Measurements from ENCODE around the gene ITGAV. TPM values are rescaled to one million over a fixed set of nuclear protein-coding genes. Genes with fewer than 3 reads are reported as not detected.

ITGAV gene
- total RNA-seq, 1 experiment from 2014 or later = 26.9 TPM

GRCh38 chr2:186560254-186560653 is 29.6 kb upstream of the ITGAV start:
- Histone ChIP-seq H2BK20ac (ENCODE audit: low read depth, low read length, poor library complexity, severe bottlenecking) (no peak overlapping the region), H3T11ph (ENCODE audit: low read length) (no peak overlapping the region), H2BK5ac (ENCODE audit: insufficient read length, low read length) (no peak overlapping the region), H3K4me2 (ENCODE audit: insufficient read depth, insufficient read length, low read length) (no peak overlapping the region), H3K27me3 (ENCODE audit: insufficient read depth, low read length) (no peaks in the 10 kb centered on the region), H3K4me1 (ENCODE audit: insufficient read depth, low read length) (no peaks in the 10 kb centered on the region), H2AK5ac (ENCODE audit: insufficient read length, low read length) (no peak overlapping the region), H4K91ac (ENCODE audit: insufficient read length, low read depth, low read length) (no peak overlapping the region), H4K20me1 (ENCODE audit: control insufficient read depth, insufficient read depth, insufficient read length) (no peaks in the 10 kb centered on the region), H3K79me2 (ENCODE audit: insufficient read depth, low read length) (no peaks in the 10 kb centered on the region), H3K4ac (ENCODE audit: low read depth, low read length) (no peak overlapping the region), H3K18ac (ENCODE audit: insufficient read length, low read depth, low read length) (no peak overlapping the region), H4K8ac (replicated peaks; ENCODE audit: insufficient read length, low read depth, low read length) (no peak overlapping the region), H3K14ac (ENCODE audit: insufficient read depth, low read length) (no peak overlapping the region), H3K27ac (ENCODE audit: insufficient read length, low read depth, low read length) (no peak overlapping the region), H3K9ac (ENCODE audit: extremely low read depth, insufficient read length, low read length) (no peak overlapping the region), H3K9me3 (ENCODE audit: control insufficient read depth, low read depth, low read length) (no peaks in the 10 kb centered on the region), H2BK12ac (ENCODE audit: insufficient read length, low read depth, low read length) (no peak overlapping the region), H2BK120ac (ENCODE audit: low read depth, low read length, poor library complexity, severe bottlenecking) (no peak overlapping the region), H3K56ac (ENCODE audit: insufficient read length, low read depth, low read length) (no peak overlapping the region), H4K5ac (ENCODE audit: insufficient read length, low read depth, low read length) (no peak overlapping the region), H3K23me2 (ENCODE audit: insufficient read length, low read depth, low read length, poor library complexity, severe bottlenecking) (no peaks in the 10 kb centered on the region), H2BK15ac (ENCODE audit: low read depth, low read length) (no peak overlapping the region), H3K23ac (ENCODE audit: insufficient read length, low read depth, low read length) (no peak overlapping the region), H3K79me1 (ENCODE audit: insufficient read depth, low read depth, low read length, poor library complexity, severe bottlenecking) (no peaks in the 10 kb centered on the region), H2AFZ (ENCODE audit: low read length) (no peak overlapping the region)
- Mint-ChIP-seq H3K27me3 (ENCODE audit: low read depth) (no peaks in the 10 kb centered on the region), H3K4me3 (no peak overlapping the region), H3K9me3 (peaks cover 6 to 8% of the 10 kb centered on the region in 2 experiments; a peak in 4 of 5 replicates), H3K27ac (no peak overlapping the region), H3K4me1 (no peaks in the 10 kb centered on the region), H3K36me3 (ENCODE audit: insufficient read depth in 1 of 3, low read depth in 3 of 3) (peaks cover 0 to 8% (median 5%) of the 10 kb centered on the region in 3 experiments; a peak in 5 of 7 replicates)
- no CpG with 5 or more reads among the region's 3 CpGs for WGBS (ENCODE audit: extremely low coverage, insufficient read length, low lambda C conversion rate)
- no peak for DNase-seq
- TF ChIP-seq CTCF (conservative IDR thresholded peaks at IDR 0.05) = no peak
